Endometrial microvascular endothelial cells (primary cell): ENCODE measurements around the gene ATG7. TPM values are rescaled to one million over a fixed set of nuclear protein-coding genes. Genes with fewer than 3 reads are reported as not detected.

Experiments
- in situ Hi-C: cut with HindIII; loops from 2 replicates; pipeline ENCODE4 v1.10.0; 2017; ENCODE audit warnings: low sequenced_read_pairs, low pct_unique_long_range_greater_than_20kb; ENCODE audit errors: inconsistent ontology term
- total RNA-seq: library from RNA; depleted of rRNA; stranded (reverse); fragments of >200 nt; gene quantifications from one replicate; pipeline ENCODE4 v1.2.3, GENCODE V29; 2015; ENCODE audit errors: inconsistent ontology term

The ATG7 gene
- total RNA-seq, 1 donor from 2014 or later = 106 TPM

DNA sequence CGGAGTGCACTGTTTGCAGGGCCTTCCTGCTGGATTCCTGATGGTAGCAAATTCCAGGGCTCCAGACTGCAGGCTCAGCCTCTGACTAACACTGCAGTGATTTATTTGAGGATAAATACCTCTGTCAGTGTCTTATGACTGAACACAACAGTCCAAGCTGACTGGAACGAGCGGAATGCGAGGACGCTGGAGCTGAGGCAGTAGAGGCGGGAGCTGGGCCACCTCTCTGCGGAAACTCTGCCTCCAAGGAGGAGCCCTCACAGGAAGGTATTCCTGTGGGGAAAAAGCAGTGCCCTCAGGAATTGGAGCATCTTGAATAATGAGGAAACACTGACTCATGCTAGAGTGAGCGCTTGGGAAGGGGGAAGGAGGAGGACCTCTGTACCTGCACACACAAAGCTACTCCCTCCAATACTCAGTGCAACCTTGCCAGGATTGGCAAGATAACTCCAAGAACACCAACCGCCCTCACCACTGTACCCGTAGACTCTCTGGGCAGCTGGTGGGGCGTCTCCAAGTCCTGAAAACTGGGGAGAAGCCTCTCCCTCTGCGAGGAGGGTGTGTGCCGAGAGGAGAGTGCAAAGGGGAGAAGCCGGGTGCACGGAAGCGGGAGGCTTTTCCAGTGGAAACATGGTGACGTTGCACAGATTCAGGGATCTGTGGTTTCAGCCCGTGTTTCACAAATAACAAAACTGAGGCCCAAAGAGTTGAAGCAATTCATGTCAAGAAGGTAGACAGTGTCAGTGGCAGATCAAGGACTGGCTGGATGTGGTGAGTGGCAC, 328.5 kb downstream of the ATG7 start:
- in situ Hi-C loops = loop anchor here (5.0 kb wide), 1 partner anchor 37 kb away; no protein-coding TSS in a partner anchor

- in situ Hi-C loops = loop anchor here (5.0 kb wide), 1 partner anchor 36 kb away; no protein-coding TSS in a partner anchor
These were observed 329.4 kb downstream of the ATG7 start for GRCh38 chr3:11601446-11602238.

- in situ Hi-C loops = loop anchor here (5.0 kb wide), 1 partner anchor 35 kb away; no protein-coding TSS in a partner anchor
These were observed 330.1 kb downstream of the ATG7 start for GRCh38 chr3:11602239-11602840.

DNA sequence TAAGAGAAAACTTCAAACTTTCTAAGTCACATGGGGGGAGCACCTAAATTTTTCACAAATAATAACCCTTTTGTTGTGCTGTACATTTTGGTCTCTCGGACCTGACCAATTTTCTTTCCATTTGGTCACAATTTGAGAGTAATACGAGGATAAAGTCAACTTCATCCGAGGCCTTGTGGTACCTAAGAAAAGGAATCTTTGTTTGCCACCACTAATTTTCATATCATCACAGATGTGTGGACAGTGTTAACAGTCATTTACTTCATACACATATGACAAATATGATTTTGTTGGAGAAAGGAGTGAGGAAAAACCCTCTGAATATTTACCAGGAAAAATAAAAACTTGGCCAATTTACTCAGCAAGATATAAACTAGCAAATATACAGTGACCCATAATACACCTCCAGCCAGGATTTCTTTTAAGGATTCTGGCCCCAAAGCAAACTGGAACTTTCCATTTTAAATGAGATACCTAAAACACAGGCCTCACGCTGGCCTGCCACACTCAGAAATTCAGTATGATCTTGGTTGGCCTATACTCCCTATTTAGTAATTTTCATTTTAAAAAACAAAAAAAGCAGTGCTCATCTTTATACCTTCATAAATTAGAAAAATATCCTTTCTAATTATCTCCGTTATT, 330.8 kb downstream of the ATG7 start:
- in situ Hi-C loops = loop anchor here (5.0 kb wide), 1 partner anchor 34 kb away; no protein-coding TSS in a partner anchor

- in situ Hi-C loops = loop anchor here (5.0 kb wide), 1 partner anchor 34 kb away; no protein-coding TSS in a partner anchor
These were observed 331.4 kb downstream of the ATG7 start for GRCh38 chr3:11603628-11604027.

DNA sequence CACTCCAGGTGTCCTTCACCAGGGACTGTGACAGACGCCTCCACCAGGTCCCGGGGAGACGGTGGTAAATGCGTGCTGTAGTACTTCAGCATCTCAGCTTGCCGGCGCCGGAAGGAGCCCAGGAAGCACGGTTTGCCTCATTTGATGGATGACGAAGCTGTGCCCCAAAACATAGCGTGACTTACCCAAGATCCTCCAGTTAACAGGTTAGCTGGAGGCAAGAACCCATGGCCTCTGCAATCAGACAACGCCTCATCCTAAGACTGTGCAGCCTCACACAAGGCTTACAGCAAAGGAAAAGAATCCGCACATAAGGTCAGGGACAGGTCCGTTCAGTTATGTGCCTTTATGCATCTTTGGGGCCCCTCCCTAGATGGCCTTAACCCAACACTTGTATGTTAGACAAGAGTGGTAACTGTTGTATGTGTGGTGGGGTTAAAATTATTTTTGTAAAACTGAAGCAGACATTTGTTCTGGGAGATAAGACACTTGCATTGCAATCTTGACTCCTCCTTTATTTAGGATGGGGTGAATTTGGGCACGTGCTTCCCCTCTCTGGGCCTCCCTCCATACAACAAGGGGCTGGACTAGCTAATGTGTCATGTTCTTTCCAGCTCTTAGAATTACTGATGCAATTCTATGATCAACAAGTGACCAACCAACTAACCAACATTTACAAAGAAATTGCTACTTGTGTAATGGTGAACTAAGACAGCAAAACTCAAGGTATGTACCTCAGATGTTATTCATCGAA, 332.1 kb downstream of the ATG7 start:
- in situ Hi-C loops = loop anchor here (5.0 kb wide), 1 partner anchor 33 kb away; no protein-coding TSS in a partner anchor

DNA sequence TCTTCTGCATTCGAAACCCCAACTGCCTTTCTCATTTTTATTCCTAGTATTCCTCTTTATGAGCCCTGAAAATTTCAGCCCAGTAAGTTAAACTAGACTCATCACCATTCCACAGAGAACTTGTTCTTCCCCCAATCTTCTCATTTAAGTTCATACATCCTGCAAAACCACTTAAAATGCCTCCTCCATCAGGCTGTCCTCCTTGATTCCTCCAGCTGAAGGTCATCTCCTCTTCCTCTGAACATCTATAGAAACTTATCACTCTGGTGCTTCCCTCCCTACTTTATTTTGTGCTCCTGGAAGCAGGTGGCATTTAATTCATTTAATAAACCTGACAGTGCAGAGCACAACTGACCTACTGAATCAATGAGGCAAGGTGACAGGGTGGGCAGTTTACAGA, 333.2 kb downstream of the ATG7 start:
- in situ Hi-C loops = no loop called here

GRCh38 chr3:11606090-11606784, 334.0 kb downstream of the ATG7 start:
- in situ Hi-C loops = no loop called here

DNA sequence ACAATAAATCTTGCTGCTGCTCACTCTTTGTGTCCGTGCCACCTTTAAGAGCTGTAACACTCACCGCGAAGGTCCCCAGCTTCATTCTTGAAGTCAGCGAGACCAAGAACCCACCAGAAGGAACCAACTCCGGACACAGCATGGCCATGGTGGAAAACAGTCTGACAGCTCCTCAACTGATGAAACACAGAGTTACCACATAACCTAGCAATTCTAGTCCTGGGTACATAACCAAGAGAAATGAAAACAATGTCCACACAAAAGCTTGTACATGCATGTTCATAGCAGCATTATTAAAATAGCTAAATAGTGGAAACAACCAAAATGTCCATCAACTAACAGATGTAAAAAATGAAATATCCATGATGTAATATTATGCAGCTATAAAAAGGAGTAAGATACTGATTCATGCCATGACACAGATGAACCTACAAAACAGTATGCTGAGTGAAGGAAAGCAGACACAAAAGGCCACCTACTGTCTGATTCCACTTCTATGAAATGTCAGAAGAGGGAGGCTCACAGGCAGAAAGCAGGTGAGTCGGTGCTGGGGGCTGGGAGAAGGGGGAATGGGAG, 334.8 kb downstream of the ATG7 start:
- in situ Hi-C loops = no loop called here

Other genes with a start within 250 kb of the ATG7 start
- 25.9 TPM for gene HRH1, start 117.9 kb upstream of the ATG7 start, total RNA-seq